NCI-H524 (cell line): ENCODE data around the gene CNPY3.
"Not testable (repeated sequence)": the region's sequence is repeated elsewhere in the genome, so short reads cannot be mapped to it uniquely, and the experiment has no call there.

Experiments used
- DNase-seq, 2 experiments: peaks; one replicate each; lab custom pipeline; 2025; lab: John Stamatoyannopoulos, UW

Gene CNPY3

GRCh38 chr6:42915732-42916131 is 13.5 kb upstream of the CNPY3 start, which contains the start of gene PTCRA:
Gene PTCRA, plus strand, starts transcription at chr6:42916053. Its CDS starts 17 bp downstream, at chr6:42916070.
- no peak for DNase-seq

GRCh38 chr6:42916288-42916687 is 13.0 kb upstream of the CNPY3 start:
- no peak for DNase-seq

GRCh38 chr6:42921801-42922200 is 7.5 kb upstream of the CNPY3 start:
- DNase-seq: no peak

- no peak for DNase-seq
Observed at GRCh38 chr6:42923666-42924065, 5.6 kb upstream of the CNPY3 start.

- no peak for DNase-seq
Observed at GRCh38 chr6:42925248-42925857, 3.9 kb upstream of the CNPY3 start.

GRCh38 chr6:42929821-42930360 is 611 bp downstream of the CNPY3 start:
- peak; percentile 78 to 85 for DNase-seq

GRCh38 chr6:42932412-42932811 is 3.1 kb downstream of the CNPY3 start:
- no peak for DNase-seq

- no peak for DNase-seq
Observed at GRCh38 chr6:42933205-42933604, 3.9 kb downstream of the CNPY3 start.

- no peak for DNase-seq
Observed at GRCh38 chr6:42935322-42935721, 6.0 kb downstream of the CNPY3 start.

- no peak for DNase-seq
Observed at GRCh38 chr6:42936398-42936797, 7.1 kb downstream of the CNPY3 start.

GRCh38 chr6:42937548-42938427 is 8.5 kb downstream of the CNPY3 start:
- DNase-seq: no peak

GRCh38 chr6:42938428-42938796 is 9.1 kb downstream of the CNPY3 start:
- no peak for DNase-seq

GRCh38 chr6:42938987-42939809 is 9.9 kb downstream of the CNPY3 start:
- peak in 1 of 2 experiments; percentile 20 for DNase-seq

- no peak for DNase-seq
Observed at GRCh38 chr6:42939810-42940167, 10.5 kb downstream of the CNPY3 start.

- no peak for DNase-seq
Observed at GRCh38 chr6:42940493-42941045, 11.3 kb downstream of the CNPY3 start.

GRCh38 chr6:42941356-42941755 is 12.1 kb downstream of the CNPY3 start:
- DNase-seq: not testable (repeated sequence)

- no peak for DNase-seq
Observed at GRCh38 chr6:42942444-42942843, 13.2 kb downstream of the CNPY3 start.

GRCh38 chr6:42947950-42948349 is 18.7 kb downstream of the CNPY3 start:
- DNase-seq: no peak

- DNase-seq: no peak
Observed at GRCh38 chr6:42952389-42952788, 23.1 kb downstream of the CNPY3 start.

GRCh38 chr6:42954405-42954804 is 25.1 kb downstream of the CNPY3 start:
- DNase-seq: not testable (repeated sequence)

GRCh38 chr6:42958125-42958524 is 28.8 kb downstream of the CNPY3 start:
- peak in 1 of 2 experiments; percentile 27 for DNase-seq

- no peak for DNase-seq
Observed at GRCh38 chr6:42959917-42960242, 30.6 kb downstream of the CNPY3 start.
